NCI-H2196 treated with DMSO at 0.1 percent for 48 hours (cell line): ENCODE data around the gene BCL11A.

Experiments used
- DNase-seq: peaks from one replicate; lab custom pipeline; 2025; ENCODE audit not compliant: unreplicated experiment; lab: John Stamatoyannopoulos, UW

Gene BCL11A

GRCh38 chr2:60546756-60547420, 6.6 kb downstream of the BCL11A start:
- DNase-seq, result no peak

DNA sequence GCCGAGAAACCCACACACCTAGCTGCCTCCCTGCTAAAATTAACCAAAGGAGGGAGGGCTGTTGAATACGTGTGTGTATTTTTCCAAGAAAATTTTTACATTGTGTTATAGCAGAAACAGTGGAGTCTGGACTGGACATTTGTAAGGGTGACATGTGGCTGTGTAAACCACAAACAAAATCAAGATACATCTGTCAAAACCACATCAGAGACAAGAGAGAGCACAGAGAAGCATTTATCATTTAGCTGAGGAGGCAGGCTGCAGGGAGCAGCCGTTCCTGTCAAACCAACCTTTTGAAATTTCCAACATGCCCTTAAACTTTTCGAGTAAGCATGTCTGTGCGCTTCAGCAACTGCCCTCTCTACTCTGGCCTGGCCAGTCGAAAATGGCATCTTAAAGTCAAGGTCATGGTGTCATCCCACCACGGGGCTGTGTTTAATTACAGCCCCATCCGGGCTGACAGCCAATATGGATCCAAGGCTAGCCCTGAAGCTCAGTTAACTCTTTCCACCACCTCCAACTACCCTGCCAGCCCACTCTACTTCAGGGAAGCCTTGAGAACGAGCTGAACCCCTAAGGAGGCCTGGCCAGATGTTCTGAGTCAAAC, 8.4 kb downstream of the BCL11A start:
- no peak for DNase-seq

DNA sequence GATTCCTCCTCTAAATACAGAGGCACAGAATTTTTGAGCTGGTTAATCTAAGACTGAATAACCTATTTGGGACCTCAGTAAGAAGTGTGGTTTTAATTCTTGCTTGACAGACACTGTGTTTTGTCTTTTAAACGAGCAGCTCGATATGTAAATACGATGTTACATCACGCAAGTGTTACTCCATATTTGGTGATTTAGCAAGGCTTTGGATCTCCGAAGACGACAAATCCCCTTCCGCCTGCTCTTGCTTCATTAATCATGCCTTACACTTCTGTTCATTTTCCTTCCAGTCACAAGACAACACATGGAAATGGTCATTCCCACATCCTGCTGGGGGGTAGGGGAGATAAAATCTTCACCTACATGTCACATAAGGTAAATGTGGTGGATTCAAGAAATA, 9.4 kb downstream of the BCL11A start:
- no peak for DNase-seq

DNA sequence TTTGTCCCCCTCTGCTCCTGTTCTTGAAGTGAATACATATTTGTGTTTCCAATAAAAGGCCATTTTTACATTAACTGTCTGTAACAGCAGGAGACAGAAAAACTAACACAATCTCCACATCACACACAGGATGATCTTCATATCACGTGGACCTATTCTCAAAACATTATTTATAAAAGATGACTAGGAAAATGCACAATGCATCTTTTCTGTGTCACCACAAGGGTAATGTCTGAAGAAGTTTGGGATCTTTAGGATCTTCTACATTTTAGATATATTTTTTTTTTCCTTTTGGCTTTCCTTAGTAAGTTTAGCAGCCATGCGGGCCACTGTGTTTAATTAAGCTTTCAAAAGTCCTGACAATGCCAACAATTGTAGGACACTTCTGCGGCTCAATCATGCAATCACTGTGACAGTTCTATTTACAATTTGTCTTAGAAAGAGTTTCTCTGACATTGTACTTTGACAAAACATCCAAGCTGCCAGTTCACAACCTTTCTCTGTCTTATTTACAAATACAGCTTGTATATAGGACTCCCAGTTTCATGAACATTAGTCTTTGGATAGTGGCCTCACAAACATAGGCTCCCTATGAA, 12.3 kb downstream of the BCL11A start:
- DNase-seq, result no peak

DNA sequence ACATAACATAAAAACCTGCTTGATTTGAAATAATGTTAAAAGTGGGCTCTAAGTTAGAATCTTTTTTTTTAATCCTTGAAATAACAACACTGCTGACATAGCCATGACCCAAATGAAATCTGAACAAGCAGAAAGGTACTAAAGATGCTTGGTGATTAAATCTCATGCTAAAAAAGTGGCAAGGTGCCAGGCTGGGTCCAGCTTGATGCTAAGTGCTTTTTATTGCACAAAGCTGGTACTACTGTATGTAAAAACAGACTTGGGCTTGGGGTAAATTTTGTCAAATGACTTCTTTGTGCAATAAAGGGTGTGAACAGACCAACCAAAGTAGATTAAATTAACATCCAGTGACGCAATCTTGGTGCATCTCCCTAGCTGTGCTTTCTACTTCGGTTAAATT, 13.4 kb downstream of the BCL11A start:
- no peak for DNase-seq

- no peak for DNase-seq
Observed at GRCh38 chr2:60539140-60539539, 14.3 kb downstream of the BCL11A start.

GRCh38 chr2:60538101-60538500, 15.4 kb downstream of the BCL11A start:
- no peak for DNase-seq

- no peak for DNase-seq
Observed at GRCh38 chr2:60536746-60537145, 16.7 kb downstream of the BCL11A start.

GRCh38 chr2:60535685-60536312, 17.7 kb downstream of the BCL11A start:
- DNase-seq, result no peak

DNA sequence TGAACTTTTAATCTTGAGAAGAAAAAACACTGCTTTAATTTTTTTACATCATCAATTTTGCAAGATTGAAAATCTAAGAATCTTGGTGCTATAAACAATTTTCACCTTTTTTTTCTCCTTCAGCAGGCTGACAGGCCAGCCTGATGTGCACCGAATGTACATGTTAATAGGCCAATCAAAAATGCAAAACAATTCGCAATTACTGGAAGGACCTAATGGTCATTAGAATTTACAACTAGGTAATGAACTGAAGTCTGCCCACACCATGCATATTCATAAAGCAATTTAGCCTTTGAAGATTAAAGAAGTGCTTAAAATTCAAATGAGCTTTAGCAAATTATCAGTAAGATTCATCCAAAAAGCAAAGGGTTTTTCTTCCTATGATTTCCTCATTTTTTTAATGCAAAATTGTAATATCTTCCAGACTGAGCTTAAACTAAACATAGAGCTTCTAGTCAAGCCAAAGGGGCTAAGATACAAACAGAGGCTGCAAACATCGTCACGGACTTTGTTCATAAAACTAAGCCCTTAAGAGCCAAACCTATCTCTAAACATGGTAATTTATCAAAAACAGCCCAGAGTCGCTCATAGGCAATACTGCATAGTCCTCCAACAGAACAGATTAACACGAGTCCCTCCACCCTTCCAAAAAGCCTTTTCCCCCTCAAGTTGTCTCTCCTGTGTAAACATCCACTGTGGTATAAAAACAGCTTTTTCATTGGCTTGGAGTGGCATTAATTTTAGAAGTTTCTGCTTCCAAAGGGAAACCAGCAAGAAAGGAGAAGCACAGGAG, 18.4 kb downstream of the BCL11A start:
- DNase-seq, result no peak

DNA sequence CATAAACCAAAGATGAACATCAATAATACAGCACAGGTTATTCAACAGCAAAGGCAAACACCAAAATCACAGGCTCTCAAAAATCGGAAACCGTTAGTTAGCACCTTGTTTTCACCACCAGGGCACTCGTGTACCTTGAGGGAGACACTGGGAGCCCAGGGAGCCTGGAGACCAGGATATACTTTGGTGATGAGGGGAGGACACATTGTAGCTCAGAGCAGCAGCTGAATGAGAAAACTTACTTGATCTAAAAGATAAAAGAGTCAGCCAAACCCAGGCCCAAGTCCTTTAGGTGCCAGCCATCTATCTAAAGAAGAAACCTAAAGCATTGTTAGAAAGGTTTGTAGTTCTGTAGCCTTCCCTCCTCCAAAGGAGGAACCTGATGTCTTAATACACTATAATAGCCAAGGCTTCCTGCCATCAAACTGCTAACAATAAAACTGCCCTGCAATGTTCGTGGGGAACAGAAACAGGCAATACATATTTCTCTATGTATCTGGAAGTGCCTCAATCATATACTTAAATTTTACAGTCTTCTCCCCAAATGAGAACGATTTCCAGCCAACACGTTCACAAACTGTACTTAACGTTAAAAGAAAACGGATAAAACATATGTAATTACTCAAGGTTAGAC, 19.3 kb downstream of the BCL11A start:
- DNase-seq, result no peak

DNA sequence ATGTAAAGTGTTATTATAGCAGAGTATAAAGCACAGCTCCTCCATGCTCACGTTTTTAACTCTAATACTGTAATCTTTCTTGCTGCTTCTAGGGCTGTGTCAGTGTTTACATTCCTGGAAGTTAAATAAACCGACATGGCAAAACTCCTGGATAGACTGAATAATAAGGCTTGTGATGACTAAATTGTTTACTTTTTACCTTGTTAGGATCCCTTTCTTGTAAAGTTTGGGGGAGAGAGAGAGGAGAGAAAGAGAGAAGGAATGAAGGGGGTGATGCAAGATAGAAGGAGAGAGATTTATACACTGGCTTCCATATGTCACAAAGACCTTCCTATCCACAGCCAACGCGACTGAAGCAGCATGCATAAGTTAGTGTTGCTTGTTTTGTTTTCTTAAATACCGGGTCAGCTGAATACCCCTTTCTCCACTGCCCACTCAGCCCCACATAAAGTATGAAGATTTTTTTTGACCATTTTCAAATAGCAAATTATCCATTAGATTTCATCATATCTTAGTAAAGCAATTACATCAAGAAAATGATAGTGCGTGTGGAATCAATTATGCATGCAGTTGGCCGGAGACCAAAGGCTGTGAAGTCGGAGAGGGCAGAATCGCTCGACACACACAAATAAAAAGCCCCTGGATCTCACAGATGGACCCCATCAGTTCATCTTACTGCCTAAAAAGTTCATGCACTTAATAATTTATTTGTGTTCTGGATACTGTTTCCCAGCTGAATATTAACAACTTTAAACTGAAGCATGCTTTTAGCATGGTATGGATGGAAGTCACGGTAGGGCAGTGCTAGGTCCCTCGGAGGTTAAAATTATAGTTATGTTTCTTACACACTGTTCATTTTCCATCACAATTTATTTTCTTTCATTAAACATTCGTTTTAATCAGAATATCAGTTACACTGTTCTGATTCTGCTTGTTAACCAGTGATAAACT, 20.1 kb downstream of the BCL11A start:
- no peak for DNase-seq

DNA sequence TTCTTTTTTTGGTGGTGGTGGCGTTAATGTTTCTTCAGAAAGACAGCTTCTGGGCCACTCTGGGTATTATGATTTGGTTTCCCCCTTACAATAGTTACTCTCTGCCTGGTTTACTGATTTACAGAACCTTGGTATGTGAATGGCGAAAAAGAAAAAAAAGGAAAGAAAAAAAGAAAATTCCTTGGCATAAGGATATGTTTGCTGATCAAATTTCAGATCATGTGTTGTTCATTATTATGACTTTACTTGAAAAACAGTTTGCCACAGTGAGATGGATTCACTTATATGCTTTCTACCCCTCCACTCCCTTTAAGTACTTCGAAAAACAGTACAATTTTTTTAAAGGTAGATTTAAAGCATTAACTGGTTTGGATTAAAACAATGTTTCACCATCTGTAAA, 21.0 kb downstream of the BCL11A start:
- DNase-seq, result no peak

DNA sequence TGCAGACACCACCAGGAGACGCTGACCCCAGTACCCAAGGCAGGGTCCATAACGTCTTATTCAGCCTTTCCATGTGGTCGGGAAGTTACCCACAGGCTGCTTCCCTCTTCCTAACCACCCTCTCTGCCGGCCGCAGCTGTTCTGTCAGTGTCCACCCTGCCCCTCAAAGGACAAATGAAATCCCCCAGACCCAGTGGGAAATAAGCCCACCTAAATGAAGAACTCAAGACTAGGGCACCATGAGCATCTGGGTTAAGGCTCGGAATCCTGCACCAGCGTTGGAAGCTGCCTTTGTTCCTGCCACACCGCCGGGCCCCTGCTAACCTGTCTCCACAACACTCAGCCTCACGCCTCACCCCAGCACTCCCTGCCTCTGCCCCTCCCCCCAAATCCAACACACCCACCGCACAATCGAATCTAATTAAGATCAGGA, 21.7 kb downstream of the BCL11A start:
- no peak for DNase-seq

GRCh38 chr2:60530660-60531281, 22.7 kb downstream of the BCL11A start:
- DNase-seq, result no peak

DNA sequence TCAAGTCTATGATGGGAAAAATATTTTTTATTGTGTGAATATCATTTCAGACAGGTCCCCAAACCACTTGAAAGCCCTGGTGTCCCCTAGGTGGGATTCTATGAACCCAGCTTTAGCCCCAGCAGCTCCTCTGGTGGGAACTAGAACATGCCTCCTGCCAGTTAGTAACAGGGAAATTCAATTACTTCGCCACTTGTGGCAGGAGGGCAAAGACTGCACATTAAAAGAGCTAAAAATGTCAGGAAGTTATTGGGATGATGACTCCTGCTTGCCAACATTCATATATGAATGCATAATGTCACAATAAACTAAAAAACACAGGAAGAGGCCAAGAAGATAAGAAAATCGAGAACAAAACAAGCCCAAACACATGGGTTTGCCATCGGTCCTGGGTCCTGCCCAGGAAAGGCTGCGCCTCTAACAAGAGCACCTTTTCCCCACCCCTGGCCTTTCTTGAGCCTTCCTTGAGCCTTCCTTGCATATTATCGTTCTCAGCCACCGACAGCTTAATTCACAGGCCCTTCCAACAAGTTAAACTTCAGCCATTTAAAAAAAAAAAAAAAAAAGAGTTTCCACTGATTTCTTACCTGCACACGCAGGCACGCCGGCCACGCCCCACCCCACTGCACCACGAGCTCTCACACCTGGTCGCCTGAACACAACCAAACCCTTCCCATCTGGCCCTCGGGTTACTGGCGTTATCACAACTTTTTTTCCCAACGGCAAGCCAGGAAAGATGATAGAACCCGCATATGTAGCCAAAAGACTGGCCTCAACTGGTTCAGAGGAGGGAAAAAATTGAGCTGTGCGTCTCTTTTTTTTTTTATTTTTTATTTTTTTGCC, 23.4 kb downstream of the BCL11A start:
- no peak for DNase-seq

- no peak for DNase-seq
Observed at GRCh38 chr2:60529136-60529784, 24.2 kb downstream of the BCL11A start.
